Activated T-helper 2 cell treated with anti-CD3 and anti-CD28 coated beads, Interferon-gamma antibody, Interleukin-2, Interleukin-4, amounts not matched to agents 10 μg/mL and 5 μg/mL and 100 μg/mL, durations not matched to agents 14 hours and 24 hours and 36 hours (primary cell): ENCODE data around the gene NELL1. TPM values are rescaled to one million over a fixed set of nuclear protein-coding genes. Genes with fewer than 3 reads are reported as not detected.

Source experiments
- DNase-seq: peaks from one replicate; pipeline ENCODE4 v3.0.0; 2021; ENCODE audit warnings: low spot score
- H3K27ac Mint-ChIP-seq: one replicate; pipeline ENCODE4 v1.8.0; 2021; ENCODE audit warnings: mixed read lengths
- H3K27me3 Mint-ChIP-seq: one replicate; pipeline ENCODE4 v1.8.0; 2021; ENCODE audit warnings: low read depth, mixed read lengths
- H3K36me3 Mint-ChIP-seq: one replicate; pipeline ENCODE4 v1.8.0; 2021; ENCODE audit warnings: low read depth, mixed read lengths
- H3K4me1 Mint-ChIP-seq: one replicate; pipeline ENCODE4 v1.8.0; 2021; ENCODE audit warnings: low read depth, mixed read lengths
- H3K4me3 Mint-ChIP-seq: one replicate; pipeline ENCODE4 v1.8.0; 2021; ENCODE audit warnings: low read depth, mild to moderate bottlenecking, moderate library complexity, mixed read lengths
- H3K9me3 Mint-ChIP-seq: one replicate; pipeline ENCODE4 v1.8.0; 2021; ENCODE audit warnings: mixed read lengths
- intact Hi-C: fragments of 100-400 bp; cut with micrococcal nuclease; formaldehyde crosslinking; loops from one replicate; pipeline ENCODE4 v1.15.1; 2023
- total RNA-seq: library from RNA; stranded (reverse); gene quantifications from 2 replicates; pipeline ENCODE4 v1.2.3, GENCODE V29; 2022

NELL1 gene
- total RNA-seq, 1 donor from 2014 or later: 0.07 TPM

GRCh38 chr11:21321530-21321929 is 652.1 kb downstream of the NELL1 start:
- H3K9me3 Mint-ChIP-seq: no peaks in the 10 kb centered on the region
- H3K4me1 Mint-ChIP-seq: no peaks in the 10 kb centered on the region
- no peak overlapping the region for H3K27ac Mint-ChIP-seq
- no peak for DNase-seq
- H3K4me3 Mint-ChIP-seq: no peak overlapping the region
- H3K36me3 Mint-ChIP-seq: no peaks in the 10 kb centered on the region
- H3K27me3 Mint-ChIP-seq: no peaks in the 10 kb centered on the region
- intact Hi-C loops: no loop called here

GRCh38 chr11:21323617-21324016 is 654.2 kb downstream of the NELL1 start:
- intact Hi-C loops: no loop called here
- Mint-ChIP-seq H3K27me3 (no peaks in the 10 kb centered on the region), H3K9me3 (no peaks in the 10 kb centered on the region), H3K4me1 (no peaks in the 10 kb centered on the region), H3K27ac (no peak overlapping the region), H3K36me3 (no peaks in the 10 kb centered on the region), H3K4me3 (no peak overlapping the region)
- DNase-seq: no peak

GRCh38 chr11:21343204-21343603 is 673.8 kb downstream of the NELL1 start:
- H3K36me3 Mint-ChIP-seq: no peaks in the 10 kb centered on the region
- H3K4me1 Mint-ChIP-seq: no peaks in the 10 kb centered on the region
- intact Hi-C loops: no loop called here
- DNase-seq: no peak
- no peaks in the 10 kb centered on the region for H3K27me3 Mint-ChIP-seq
- H3K9me3 Mint-ChIP-seq: peaks cover 5% of the 10 kb centered on the region
- no peak overlapping the region for H3K27ac Mint-ChIP-seq
- no peak overlapping the region for H3K4me3 Mint-ChIP-seq

GRCh38 chr11:21346361-21346760 is 677.0 kb downstream of the NELL1 start:
- peaks cover under 1% of the 10 kb centered on the region for H3K9me3 Mint-ChIP-seq
- intact Hi-C loops: no loop called here
- DNase-seq: no peak
- no peak overlapping the region for H3K27ac Mint-ChIP-seq
- no peaks in the 10 kb centered on the region for H3K36me3 Mint-ChIP-seq
- no peaks in the 10 kb centered on the region for H3K4me1 Mint-ChIP-seq
- H3K4me3 Mint-ChIP-seq: no peak overlapping the region
- no peaks in the 10 kb centered on the region for H3K27me3 Mint-ChIP-seq

GRCh38 chr11:21350613-21351012 is 681.2 kb downstream of the NELL1 start:
- no peak overlapping the region for H3K27ac Mint-ChIP-seq
- no peak for DNase-seq
- H3K36me3 Mint-ChIP-seq: no peaks in the 10 kb centered on the region
- no peaks in the 10 kb centered on the region for H3K4me1 Mint-ChIP-seq
- intact Hi-C loops: no loop called here
- H3K9me3 Mint-ChIP-seq: no peaks in the 10 kb centered on the region
- H3K27me3 Mint-ChIP-seq: no peaks in the 10 kb centered on the region
- H3K4me3 Mint-ChIP-seq: no peak overlapping the region

- H3K27ac Mint-ChIP-seq: no peak overlapping the region
- no peaks in the 10 kb centered on the region for H3K27me3 Mint-ChIP-seq
- no peak for DNase-seq
- H3K4me3 Mint-ChIP-seq: no peak overlapping the region
- H3K9me3 Mint-ChIP-seq: peaks cover 4% of the 10 kb centered on the region
- H3K4me1 Mint-ChIP-seq: no peaks in the 10 kb centered on the region
- no peaks in the 10 kb centered on the region for H3K36me3 Mint-ChIP-seq
- intact Hi-C loops: no loop called here
These were observed 684.0 kb downstream of the NELL1 start for GRCh38 chr11:21353425-21353824.

- H3K27me3 Mint-ChIP-seq: no peaks in the 10 kb centered on the region
- no peak overlapping the region for H3K27ac Mint-ChIP-seq
- DNase-seq: no peak
- intact Hi-C loops: no loop called here
- no peaks in the 10 kb centered on the region for H3K36me3 Mint-ChIP-seq
- no peak overlapping the region for H3K4me3 Mint-ChIP-seq
- H3K4me1 Mint-ChIP-seq: no peaks in the 10 kb centered on the region
- H3K9me3 Mint-ChIP-seq: peaks cover 16% of the 10 kb centered on the region
These were observed 695.7 kb downstream of the NELL1 start for GRCh38 chr11:21364866-21365624.

GRCh38 chr11:21369947-21370346 is 700.6 kb downstream of the NELL1 start:
- H3K4me1 Mint-ChIP-seq: no peaks in the 10 kb centered on the region
- H3K27ac Mint-ChIP-seq: no peak overlapping the region
- H3K27me3 Mint-ChIP-seq: no peaks in the 10 kb centered on the region
- H3K36me3 Mint-ChIP-seq: no peaks in the 10 kb centered on the region
- no peak for DNase-seq
- no peaks in the 10 kb centered on the region for H3K9me3 Mint-ChIP-seq
- intact Hi-C loops: no loop called here
- H3K4me3 Mint-ChIP-seq: no peak overlapping the region

GRCh38 chr11:21371044-21371443 is 701.7 kb downstream of the NELL1 start:
- Mint-ChIP-seq H3K27me3 (no peaks in the 10 kb centered on the region), H3K27ac (no peak overlapping the region), H3K36me3 (no peaks in the 10 kb centered on the region), H3K9me3 (no peaks in the 10 kb centered on the region), H3K4me3 (no peak overlapping the region), H3K4me1 (no peaks in the 10 kb centered on the region)
- DNase-seq: no peak
- intact Hi-C loops: no loop called here

- Mint-ChIP-seq H3K4me1 (no peaks in the 10 kb centered on the region), H3K36me3 (no peaks in the 10 kb centered on the region), H3K27me3 (no peaks in the 10 kb centered on the region), H3K4me3 (no peak overlapping the region), H3K9me3 (peaks cover 3% of the 10 kb centered on the region), H3K27ac (no peak overlapping the region)
- intact Hi-C loops: no loop called here
- DNase-seq: no peak
These were observed 703.3 kb downstream of the NELL1 start for GRCh38 chr11:21372672-21373071.

GRCh38 chr11:21374376-21374775 is 705.0 kb downstream of the NELL1 start:
- H3K27me3 Mint-ChIP-seq: no peaks in the 10 kb centered on the region
- intact Hi-C loops: no loop called here
- no peaks in the 10 kb centered on the region for H3K4me1 Mint-ChIP-seq
- no peak overlapping the region for H3K4me3 Mint-ChIP-seq
- no peak for DNase-seq
- peaks cover 4% of the 10 kb centered on the region for H3K9me3 Mint-ChIP-seq
- no peaks in the 10 kb centered on the region for H3K36me3 Mint-ChIP-seq
- H3K27ac Mint-ChIP-seq: no peak overlapping the region

GRCh38 chr11:21385669-21386440 is 716.5 kb downstream of the NELL1 start:
- no peak overlapping the region for H3K4me3 Mint-ChIP-seq
- intact Hi-C loops: no loop called here
- no peak overlapping the region for H3K27ac Mint-ChIP-seq
- peaks cover 24% of the 10 kb centered on the region for H3K9me3 Mint-ChIP-seq
- H3K4me1 Mint-ChIP-seq: no peaks in the 10 kb centered on the region
- DNase-seq: no peak
- H3K36me3 Mint-ChIP-seq: no peaks in the 10 kb centered on the region
- no peaks in the 10 kb centered on the region for H3K27me3 Mint-ChIP-seq

- Mint-ChIP-seq H3K4me1 (no peaks in the 10 kb centered on the region), H3K4me3 (no peak overlapping the region), H3K27me3 (no peaks in the 10 kb centered on the region), H3K9me3 (peaks cover 14% of the 10 kb centered on the region), H3K27ac (no peak overlapping the region), H3K36me3 (no peaks in the 10 kb centered on the region)
- no peak for DNase-seq
- intact Hi-C loops: no loop called here
These were observed 721.0 kb downstream of the NELL1 start for GRCh38 chr11:21390430-21390829.
